Retina (tissue), 1 donor: Measurements from ENCODE around the gene OR51D1.

Source experiments
- DNase-seq: peaks from one replicate; pipeline ENCODE4 v3.0.0-alpha.2; 2016

Gene OR51D1

GRCh38 chr11:4647766-4648165, 10.5 kb downstream of the OR51D1 start:
- DNase-seq, result no peak

GRCh38 chr11:4654635-4655369, 17.5 kb downstream of the OR51D1 start:
- no peak for DNase-seq

GRCh38 chr11:4658629-4659445, 21.6 kb downstream of the OR51D1 start:
- no peak for DNase-seq

- DNase-seq, result no peak
These were observed 25.6 kb downstream of the OR51D1 start for GRCh38 chr11:4662876-4663275.

GRCh38 chr11:4664183-4664582, 26.9 kb downstream of the OR51D1 start:
- DNase-seq, result no peak

GRCh38 chr11:4664786-4665185, 27.5 kb downstream of the OR51D1 start:
- no peak for DNase-seq

- DNase-seq, result no peak
These were observed 28.1 kb downstream of the OR51D1 start for GRCh38 chr11:4665424-4665823.

GRCh38 chr11:4671741-4672140, 34.5 kb downstream of the OR51D1 start:
- DNase-seq, result no peak

- no peak for DNase-seq
These were observed 35.2 kb downstream of the OR51D1 start for GRCh38 chr11:4672470-4672869.

- no peak for DNase-seq
These were observed 36.5 kb downstream of the OR51D1 start for GRCh38 chr11:4673781-4674180.

GRCh38 chr11:4677948-4678347, 40.7 kb downstream of the OR51D1 start:
- DNase-seq, result no peak

- DNase-seq, result no peak
These were observed 43.1 kb downstream of the OR51D1 start for GRCh38 chr11:4680341-4680740.

GRCh38 chr11:4682623-4683419, 45.5 kb downstream of the OR51D1 start:
- DNase-seq, result no peak

GRCh38 chr11:4684631-4685285, 47.5 kb downstream of the OR51D1 start:
- no peak for DNase-seq
